Chondrocyte (in vitro differentiated cells): Measurements from ENCODE around the gene SNX14. TPM values are rescaled to one million over a fixed set of nuclear protein-coding genes. Genes with fewer than 3 reads are reported as not detected.

Experiments
- DNase-seq: peaks from one replicate; pipeline ENCODE4 v3.0.0; 2021; ENCODE audit warnings: mixed read lengths, low spot score
- H3K27ac Mint-ChIP-seq: one replicate; pipeline ENCODE4 v1.8.0; 2021; ENCODE audit warnings: mild to moderate bottlenecking, moderate library complexity, mixed read lengths; ENCODE audit not compliant: unreplicated experiment
- H3K27me3 Mint-ChIP-seq: 2 replicates; pipeline ENCODE4 v1.8.0; 2021; ENCODE audit warnings: low read depth, mixed read lengths
- H3K36me3 Mint-ChIP-seq: 2 replicates; pipeline ENCODE4 v1.8.0; 2021; ENCODE audit warnings: low read depth, mixed read lengths
- H3K4me1 Mint-ChIP-seq: 2 replicates; pipeline ENCODE4 v1.8.0; 2021; ENCODE audit warnings: low read depth, mild to moderate bottlenecking, mixed read lengths
- H3K4me3 Mint-ChIP-seq: one replicate; pipeline ENCODE4 v1.8.0; 2021; ENCODE audit warnings: mild to moderate bottlenecking, moderate library complexity, mixed read lengths; ENCODE audit not compliant: unreplicated experiment
- H3K9me3 Mint-ChIP-seq: 2 replicates; pipeline ENCODE4 v1.8.0; 2021; ENCODE audit warnings: low read depth, mixed read lengths
- CTCF ChIP-seq: fragments of 200-600 bp; sonication (generic); IDR thresholded peaks from 2 replicates; pipeline ENCODE4 v1.5.0; 2021; ENCODE audit warnings: antibody characterized with exemption, mild to moderate bottlenecking, moderate library complexity
- total RNA-seq: library from RNA; stranded (reverse); gene quantifications from 3 replicates; pipeline ENCODE4 v1.2.1, GENCODE V29; 2021

SNX14 gene
- total RNA-seq, 1 donor from 2014 or later: 70.8 TPM

GRCh38 chr6:85456782-85457181 is 136.9 kb downstream of the SNX14 start:
- H3K4me1 Mint-ChIP-seq: peaks cover 78% of the 10 kb centered on the region
- H3K4me3 Mint-ChIP-seq: no peak overlapping the region
- H3K27ac Mint-ChIP-seq: no peak overlapping the region
- no peaks in the 10 kb centered on the region for H3K9me3 Mint-ChIP-seq
- no peak for TF ChIP-seq CTCF
- no peak for DNase-seq
- no peaks in the 10 kb centered on the region for H3K27me3 Mint-ChIP-seq
- H3K36me3 Mint-ChIP-seq: no peaks in the 10 kb centered on the region

Other genes with a start within 250 kb of the SNX14 start
- 43.1 to 49.0 TPM (median 48.7 TPM) in 3 replicates for gene NT5E, start 143.8 kb downstream of the SNX14 start, total RNA-seq
- 87.4 to 116 TPM (median 90.5 TPM) in 3 replicates for gene SYNCRIP, start 49.0 kb upstream of the SNX14 start, total RNA-seq